Endothelial cell of umbilical vein (primary cell): Measurements from ENCODE around the gene PTPN6. TPM values are rescaled to one million over a fixed set of nuclear protein-coding genes. Genes with fewer than 3 reads are reported as not detected.

Experiments used
- BruUV-seq: library from RNA; stranded (reverse); fragments of 400-500 nt; replicated peaks from 2 replicates; lab custom pipeline; 2021; lab: Mats Ljungman, UMichigan
- CTCF ChIA-PET: fragments of 300-600, 350-600 bp; sonication (Branson Sonifier 250); formaldehyde crosslinking; loops from one replicate; lab custom pipeline; 2021; ENCODE audit warnings: antibody characterized with exemption, inconsistent platforms; lab: Charles Lee
- POLR2A ChIA-PET: fragments of 300-600, 350-600 bp; sonication (Branson Sonifier 250); formaldehyde crosslinking; loops from one replicate; lab custom pipeline; 2021; ENCODE audit warnings: antibody characterized with exemption, inconsistent platforms; lab: Charles Lee
- DNase-seq: peaks from one replicate; pipeline ENCODE4 v3.0.0-alpha.2; 2011; ENCODE audit warnings: low read depth, low spot score
- FAIRE-seq: peaks from 2 replicates; lab custom pipeline; 2011; peaks lifted over from hg19 to GRCh38; lab: Jason Lieb, UNC
- H2AFZ ChIP-seq: 2 replicates; pipeline ENCODE4 v1.6.0; 2012; ENCODE audit warnings: low read depth, low read length, control low read depth, inconsistent platforms
- H3K27ac ChIP-seq: 2 replicates; pipeline ENCODE4 v1.5.1; 2011; ENCODE audit warnings: low read depth, mild to moderate bottlenecking, control low read depth, low read length, moderate library complexity; ENCODE audit not compliant: insufficient read depth
- H3K27me3 ChIP-seq, 2 experiments: 2 replicates each; pipeline versions ENCODE4 v1.6.0 to v1.6.1; 2011; ENCODE audit warnings: low read length in 2 of 2, mixed read lengths in 1 of 2; ENCODE audit not compliant: control insufficient read depth in 2 of 2, insufficient read depth in 2 of 2
- H3K36me3 ChIP-seq, 2 experiments: 2 replicates in 1 of 2; 3 replicates in 1 of 2; pipeline ENCODE4 v1.5.1; 2011; ENCODE audit warnings: low read length in 2 of 2, mild to moderate bottlenecking in 1 of 2, moderate library complexity in 1 of 2; ENCODE audit not compliant: control insufficient read depth in 2 of 2, insufficient read depth in 2 of 2; ENCODE audit errors: extremely low read depth in 1 of 2
- H3K4me1 ChIP-seq: 3 replicates; pipeline ENCODE4 v1.5.1; 2011; ENCODE audit warnings: mild to moderate bottlenecking, low read length; ENCODE audit not compliant: control insufficient read depth, insufficient read depth; ENCODE audit errors: extremely low read depth
- H3K4me2 ChIP-seq: 2 replicates; pipeline ENCODE4 v1.6.1; 2011; ENCODE audit warnings: low read length, control low read depth, mixed read lengths; ENCODE audit not compliant: insufficient read depth
- H3K4me3 ChIP-seq, 3 experiments: fragments of 200-600 bp in 1 of 3; sonication (generic), shearing (Covaris generic) in 1 of 3; replicated peaks in 1 of 3; 2 replicates each; pipeline ENCODE4 v1.5.1; 2011 to 2016; ENCODE audit warnings: control low read depth in 3 of 3, low read length in 3 of 3, mild to moderate bottlenecking in 2 of 3, inconsistent platforms in 1 of 3, low read depth in 1 of 3, moderate library complexity in 1 of 3; ENCODE audit not compliant: insufficient read depth in 1 of 3
- H3K79me2 ChIP-seq: 2 replicates; pipeline ENCODE4 v1.6.0; 2012; ENCODE audit warnings: low read length, inconsistent platforms; ENCODE audit not compliant: control insufficient read depth, insufficient read depth
- H3K9ac ChIP-seq: replicated peaks from 2 replicates; pipeline ENCODE3; 2011; ENCODE audit warnings: low read length, control low read depth; ENCODE audit not compliant: insufficient read depth; ENCODE audit errors: extremely low read depth
- H3K9me1 ChIP-seq: replicated peaks from 3 replicates; pipeline ENCODE4 v1.6.0; 2011; ENCODE audit warnings: mild to moderate bottlenecking, low read length; ENCODE audit not compliant: control insufficient read depth, insufficient read depth; ENCODE audit errors: extremely low read depth
- H3K9me3 ChIP-seq: replicated peaks from 2 replicates; pipeline ENCODE4 v1.5.1; 2012; ENCODE audit warnings: low read length, inconsistent platforms; ENCODE audit not compliant: control insufficient read depth, insufficient read depth
- H4K20me1 ChIP-seq: replicated peaks from 2 replicates; pipeline ENCODE3; 2011; ENCODE audit warnings: mild to moderate bottlenecking, low read length; ENCODE audit not compliant: control insufficient read depth, insufficient read depth; ENCODE audit errors: extremely low read depth
- EZH2 ChIP-seq: IDR thresholded peaks from 2 replicates; pipeline ENCODE4 v1.6.1; 2012; ENCODE audit warnings: borderline replicate concordance, low read depth, mild to moderate bottlenecking, moderate library complexity, low read length, inconsistent platforms; ENCODE audit not compliant: severe bottlenecking
- FOS ChIP-seq: IDR thresholded peaks from 2 replicates; pipeline ENCODE4 v1.6.1; 2011; ENCODE audit warnings: mild to moderate bottlenecking, low read length, moderate library complexity, borderline replicate concordance; ENCODE audit not compliant: insufficient read depth
- GATA2 ChIP-seq: IDR thresholded peaks from 2 replicates; pipeline ENCODE4 v1.7.0; 2011; ENCODE audit warnings: low read depth, mild to moderate bottlenecking, moderate library complexity, mixed read lengths, low read length; ENCODE audit not compliant: insufficient read length, insufficient read depth
- JUN ChIP-seq: IDR thresholded peaks from 2 replicates; pipeline ENCODE4 v1.6.1; 2011; ENCODE audit warnings: borderline replicate concordance, low read depth; ENCODE audit not compliant: insufficient read length, insufficient read depth
- MYC ChIP-seq: IDR thresholded peaks from one replicate; pipeline ENCODE4 v1.6.1; 2011; ENCODE audit warnings: mild to moderate bottlenecking, low read depth, low read length
- POLR2A ChIP-seq: IDR thresholded peaks from 2 replicates; pipeline ENCODE4 v1.6.1; 2012; ENCODE audit warnings: low read depth, mild to moderate bottlenecking, control low read depth, low read length
- POLR2AphosphoS5 ChIP-seq: IDR thresholded peaks from 2 replicates; pipeline ENCODE4 v1.6.1; 2012; ENCODE audit warnings: low read depth, mild to moderate bottlenecking, control low read depth, low read length, moderate library complexity; ENCODE audit not compliant: insufficient read depth
- dilution Hi-C: fragments of 300-500 bp; cut with MboI; formaldehyde crosslinking; loops from one replicate; pipeline ENCODE4 v1.15.0; 2019; ENCODE audit warnings: low sequenced_read_pairs; ENCODE audit not compliant: extremely low pct_ligation_motif_present
- intact Hi-C: fragments of 100-400 bp; cut with micrococcal nuclease; formaldehyde crosslinking; loops from one replicate; pipeline ENCODE4 v1.10.0; 2022
- polyA plus RNA-seq, 4 experiments: library from polyadenylated mRNA; depleted of rRNA in 3 of 4; stranded (reverse) in 3 of 4; unstranded in 1 of 4; fragments of >200 nt; gene quantifications; 2 replicates each; pipeline versions ENCODE4 v1.2.1 to v1.2.3, GENCODE V29; 2011 to 2012; ENCODE audit warnings: missing spikeins in 1 of 4
- total RNA-seq: library from RNA; stranded (reverse); gene quantifications from 2 replicates; pipeline ENCODE4 v1.2.3, GENCODE V29; 2021
- TF ChIP-seq, protein P1 (sequence below): IDR thresholded peaks from 2 replicates; pipeline ENCODE4 v1.6.1; 2011; ENCODE audit not compliant: insufficient read depth, insufficient read length
- TF ChIP-seq, protein P2 (sequence below), 2 donors: IDR thresholded peaks; 1 replicate in 1 of 2; 2 replicates in 1 of 2; pipeline ENCODE4 v1.5.1; 2011; ENCODE audit warnings: low read length in 2 of 2, mild to moderate bottlenecking in 2 of 2, moderate library complexity in 2 of 2, control low read depth in 1 of 2, inconsistent platforms in 1 of 2, low read depth in 1 of 2; ENCODE audit not compliant: insufficient read depth in 1 of 2; ENCODE audit errors: extremely low read depth in 1 of 2

PTPN6 gene
- total and polyA plus RNA-seq, 2 donors (not counting 3 experiments of a cell fraction or from before 2014, with no cell fraction given) = 0.25 to 1.6 TPM

DNA sequence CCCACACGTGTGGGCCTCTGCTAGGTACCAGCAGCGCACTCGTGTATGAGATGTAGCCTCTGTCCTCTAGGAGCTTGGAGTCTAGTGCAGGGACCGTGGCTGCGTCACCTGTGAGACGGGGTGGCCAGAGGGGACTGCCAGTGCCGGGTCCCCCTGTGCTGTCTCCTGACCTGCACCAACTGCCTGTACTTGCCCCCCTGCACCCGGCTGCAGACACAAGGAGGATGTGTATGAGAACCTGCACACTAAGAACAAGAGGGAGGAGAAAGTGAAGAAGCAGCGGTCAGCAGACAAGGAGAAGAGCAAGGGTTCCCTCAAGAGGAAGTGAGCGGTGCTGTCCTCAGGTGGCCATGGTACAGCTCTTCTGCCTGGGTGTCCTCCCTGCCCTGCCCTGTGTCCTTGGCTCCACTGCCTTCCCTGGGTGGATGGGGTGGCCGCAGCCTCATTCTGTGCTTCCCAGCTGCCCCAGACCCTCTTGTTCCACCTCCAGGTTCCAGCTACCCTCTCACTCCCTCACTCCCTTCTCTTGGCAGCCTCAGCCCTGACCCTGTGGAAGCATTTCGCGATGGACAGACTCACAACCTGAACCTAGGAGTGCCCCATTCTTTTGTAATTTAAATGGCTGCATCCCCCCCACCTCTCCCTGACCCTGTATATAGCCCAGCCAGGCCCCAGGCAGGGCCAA, 9.6 kb downstream of the PTPN6 start:
- Histone ChIP-seq H3K36me3 (peaks cover 5 to 7% of the 10 kb centered on the region in 2 experiments), H3K4me2 (no peak overlapping the region), H3K27ac (peak overlapping the region; percentile 69), H3K27me3 (no peaks in the 10 kb centered on the region), H3K9ac (no peak overlapping the region), H3K9me3 (no peaks in the 10 kb centered on the region), H2AFZ (peak overlapping the region; percentile 89), H4K20me1 (no peaks in the 10 kb centered on the region), H3K4me3 (no peak overlapping the region), H3K4me1 (peaks cover 18% of the 10 kb centered on the region), H3K9me1 (no peaks in the 10 kb centered on the region), H3K79me2 (no peaks in the 10 kb centered on the region)
- dilution Hi-C loops = no loop called here
- FAIRE-seq (no peak), DNase-seq (no peak)
- BruUV-seq = no TSS peak
- TF ChIP-seq, protein P1, sequence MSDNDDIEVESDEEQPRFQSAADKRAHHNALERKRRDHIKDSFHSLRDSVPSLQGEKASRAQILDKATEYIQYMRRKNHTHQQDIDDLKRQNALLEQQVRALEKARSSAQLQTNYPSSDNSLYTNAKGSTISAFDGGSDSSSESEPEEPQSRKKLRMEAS = no peak
- no peak for TF ChIP-seq FOS
- no peak for TF ChIP-seq POLR2AphosphoS5
- no peak for TF ChIP-seq POLR2A
- no peak for TF ChIP-seq EZH2
- TF ChIP-seq JUN = no peak
- TF ChIP-seq MYC = no peak
- TF ChIP-seq GATA2 = no peak
- TF ChIP-seq, protein P2, sequence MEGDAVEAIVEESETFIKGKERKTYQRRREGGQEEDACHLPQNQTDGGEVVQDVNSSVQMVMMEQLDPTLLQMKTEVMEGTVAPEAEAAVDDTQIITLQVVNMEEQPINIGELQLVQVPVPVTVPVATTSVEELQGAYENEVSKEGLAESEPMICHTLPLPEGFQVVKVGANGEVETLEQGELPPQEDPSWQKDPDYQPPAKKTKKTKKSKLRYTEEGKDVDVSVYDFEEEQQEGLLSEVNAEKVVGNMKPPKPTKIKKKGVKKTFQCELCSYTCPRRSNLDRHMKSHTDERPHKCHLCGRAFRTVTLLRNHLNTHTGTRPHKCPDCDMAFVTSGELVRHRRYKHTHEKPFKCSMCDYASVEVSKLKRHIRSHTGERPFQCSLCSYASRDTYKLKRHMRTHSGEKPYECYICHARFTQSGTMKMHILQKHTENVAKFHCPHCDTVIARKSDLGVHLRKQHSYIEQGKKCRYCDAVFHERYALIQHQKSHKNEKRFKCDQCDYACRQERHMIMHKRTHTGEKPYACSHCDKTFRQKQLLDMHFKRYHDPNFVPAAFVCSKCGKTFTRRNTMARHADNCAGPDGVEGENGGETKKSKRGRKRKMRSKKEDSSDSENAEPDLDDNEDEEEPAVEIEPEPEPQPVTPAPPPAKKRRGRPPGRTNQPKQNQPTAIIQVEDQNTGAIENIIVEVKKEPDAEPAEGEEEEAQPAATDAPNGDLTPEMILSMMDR (IDR thresholded peaks at IDR 0.05; ENCODE audit: extremely low read depth in 1 of 2, insufficient read depth in 1 of 2, low read depth in 1 of 2, low read length in 2 of 2) = no peak
- intact Hi-C loops = no loop called here
- POLR2A ChIA-PET = interaction anchor here (1.5 kb wide), 1 partner anchor 17 kb away, joined by 5 read pairs; the partner anchor contains the start of genes C12orf57 and RNU7-1
- CTCF ChIA-PET = interaction anchor here (1.5 to 3.2 kb wide), 5 partner anchors 10 to 91 kb away, joined by 3 to 34 read pairs (median 6); partner anchors contain the start of genes C12orf57, PTPN6 and RNU7-1
